Measurements from ENCODE around the gene SASH3. TPM values are rescaled to one million over a fixed set of nuclear protein-coding genes. Genes with fewer than 3 reads are reported as not detected.

SASH3 gene
- total and polyA plus RNA-seq, 2 donors (not counting 1 experiment from before 2014, with no cell fraction given), result 224 to 240 TPM

GRCh38 chrX:129808829-129809796 lies 29.4 kb downstream of the SASH3 start:
- H3K79me2 ChIP-seq (ENCODE audit: control insufficient read depth, insufficient read depth, low read length), result no peaks in the 10 kb centered on the region
- DNase-seq, result no peak
- no peaks in the 10 kb centered on the region for H3K27me3 ChIP-seq (replicated peaks in 1 of 4; ENCODE audit: control extremely low read depth in 1 of 4, control insufficient read depth in 3 of 4, insufficient read depth in 4 of 4, low read length in 3 of 4)
- no peak overlapping the region for H3K9ac ChIP-seq (ENCODE audit: low read length)
- H3K9me3 Mint-ChIP-seq (ENCODE audit: insufficient read depth), result no peaks in the 10 kb centered on the region
- no peak overlapping the region for H3K4me2 ChIP-seq (replicated peaks; ENCODE audit: low read depth, low read length, poor library complexity, severe bottlenecking)
- no peak overlapping the region for H2AFZ ChIP-seq (ENCODE audit: insufficient read depth, low read depth, low read length, poor library complexity, severe bottlenecking)
- no peak overlapping the region for H3K4me3 ChIP-seq (ENCODE audit: control extremely low read depth in 1 of 5, extremely low read depth in 1 of 5, insufficient read depth in 1 of 5, low read depth in 2 of 5, low read length in 4 of 5)
- WGBS (ENCODE audit: insufficient coverage), result no CpG with 5 or more reads among the region's 7 CpGs
- no peak overlapping the region for H3K4me3 Mint-ChIP-seq
- H3K27ac ChIP-seq (ENCODE audit: low read length in 2 of 2), result no peak overlapping the region
- intact Hi-C loops (cut with micrococcal nuclease), result no loop called here
- CTCF ChIA-PET, result interaction anchor here (0.9 kb wide), 1 partner anchor 105 kb away, joined by 3 read pairs; no protein-coding TSS in a partner anchor
- H4K20me1 ChIP-seq (ENCODE audit: control insufficient read depth, insufficient read depth, low read length, poor library complexity, severe bottlenecking), result no peaks in the 10 kb centered on the region
- no peak for ATAC-seq (ENCODE audit: low read depth)
- TF ChIP-seq EZH2 (IDR thresholded peaks at IDR 0.05; ENCODE audit: borderline replicate concordance, insufficient read depth, low read depth, low read length, poor library complexity, severe bottlenecking) (no peak), CTCF (IDR thresholded peaks at IDR 0.05) (no peak)
- H3K27ac Mint-ChIP-seq, result no peak overlapping the region
- POLR2A ChIA-PET, result interaction anchor here (0.9 kb wide), 1 partner anchor 21 kb away, joined by 3 read pairs; no protein-coding TSS in a partner anchor
- no peaks in the 10 kb centered on the region for H3K9me3 ChIP-seq (ENCODE audit: control extremely low read depth in 1 of 3, control insufficient read depth in 2 of 3, insufficient read depth in 1 of 3, low read length in 2 of 3)
- H3K27me3 Mint-ChIP-seq, result no peaks in the 10 kb centered on the region
- H3K4me1 ChIP-seq (ENCODE audit: control insufficient read depth in 2 of 2, insufficient read depth in 2 of 2, low read length in 2 of 2), result peaks cover 4% of the 10 kb centered on the region in 2 donors
- H3K4me1 Mint-ChIP-seq, result peaks cover 15% of the 10 kb centered on the region
- H3K36me3 ChIP-seq (replicated peaks in 1 of 2; ENCODE audit: control extremely low read depth in 1 of 2, control insufficient read depth in 1 of 2, extremely low read depth in 1 of 2, insufficient read depth in 2 of 2, low read length in 1 of 2), result no peaks in the 10 kb centered on the region
